Astrocyte of the cerebellum (primary cell): ENCODE data around the gene FTO.

Experiments used
- DNase-seq: peaks from one replicate; pipeline ENCODE4 v3.0.0-alpha.2; 2011; ENCODE audit warnings: low read depth
- H3K4me3 ChIP-seq: 2 replicates; pipeline ENCODE4 v1.5.1; 2011; ENCODE audit warnings: mild to moderate bottlenecking, low read depth, low read length, moderate library complexity
- CTCF ChIP-seq: IDR thresholded peaks from 2 replicates; pipeline ENCODE4 v1.5.1; 2012; ENCODE audit warnings: low read length, low read depth, moderate library complexity, mild to moderate bottlenecking; ENCODE audit errors: missing control alignments
- in situ Hi-C: cut with HindIII; loops from 2 replicates; pipeline ENCODE4 v1.10.0; 2017; ENCODE audit warnings: low sequenced_read_pairs

Gene FTO

DNA sequence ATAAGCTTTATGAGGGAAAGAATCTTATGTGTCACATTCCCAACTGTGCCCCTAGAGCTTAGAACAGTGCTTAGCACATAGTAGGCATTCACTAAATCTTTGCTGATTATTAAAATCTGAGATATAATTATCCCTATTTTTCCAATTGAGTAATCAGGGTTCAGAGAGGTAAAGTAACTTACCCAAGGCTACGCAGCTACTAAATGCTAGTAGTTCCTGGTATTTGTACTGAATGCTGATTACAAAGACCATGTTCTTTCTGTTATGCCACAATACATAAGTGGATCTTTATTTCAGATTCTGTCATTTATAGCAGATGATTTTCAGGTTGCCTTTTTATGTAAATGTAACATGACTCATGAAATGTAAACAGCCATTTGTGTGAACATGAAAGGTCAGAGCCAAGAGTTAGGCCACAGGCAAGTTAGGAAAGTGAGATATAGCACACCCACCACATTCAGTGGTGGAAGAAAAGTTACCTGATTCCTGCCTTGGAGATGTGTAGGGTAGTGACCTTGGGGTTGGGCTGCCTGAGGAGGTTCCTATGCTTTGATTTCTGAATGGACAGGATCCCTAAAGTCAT is 77.2 kb downstream of the FTO start:
- TF ChIP-seq CTCF: no peak
- no peak for DNase-seq
- no peak overlapping the region for H3K4me3 ChIP-seq
- in situ Hi-C loops: no loop called here

DNA sequence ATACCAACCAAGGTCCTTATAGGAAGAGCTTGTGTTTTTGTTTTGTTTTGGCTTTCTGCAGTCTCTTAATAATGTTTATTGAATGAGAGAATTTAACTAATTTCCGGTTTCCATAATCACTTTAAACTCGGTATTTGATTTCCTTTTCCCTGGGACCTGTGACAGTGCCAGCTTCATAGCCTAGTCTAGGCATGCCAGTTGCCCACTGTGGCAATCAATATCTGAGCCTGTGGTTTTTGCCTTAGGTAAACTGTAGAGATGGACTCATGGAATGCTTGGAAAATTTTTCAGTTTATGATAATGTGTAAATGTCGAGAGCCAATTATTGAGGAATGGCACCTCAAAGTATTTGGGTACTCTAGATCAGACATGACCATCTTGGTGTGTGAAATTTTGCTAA is 78.2 kb downstream of the FTO start:
- in situ Hi-C loops: no loop called here
- TF ChIP-seq CTCF: no peak
- no peak for DNase-seq
- H3K4me3 ChIP-seq: no peak overlapping the region

DNA sequence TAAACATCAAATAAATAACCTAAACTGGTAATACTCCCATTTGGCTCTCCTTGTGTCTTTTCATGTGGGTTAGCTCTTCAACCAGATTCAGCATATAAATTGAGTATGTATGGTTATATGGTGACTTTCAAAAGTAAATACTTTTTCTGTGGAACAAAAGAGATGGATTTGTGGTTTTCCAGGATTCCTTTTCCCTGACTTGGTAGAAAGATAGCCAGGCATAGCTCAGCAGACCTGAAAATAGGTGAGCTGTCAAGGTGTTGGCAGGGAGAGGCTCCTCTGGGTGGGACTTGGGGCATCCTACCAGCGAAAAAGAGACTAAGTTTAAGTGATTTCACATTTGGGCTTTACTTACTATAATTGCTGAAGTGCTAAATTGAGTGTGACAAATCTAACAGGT is 80.3 kb downstream of the FTO start:
- DNase-seq: no peak

DNA sequence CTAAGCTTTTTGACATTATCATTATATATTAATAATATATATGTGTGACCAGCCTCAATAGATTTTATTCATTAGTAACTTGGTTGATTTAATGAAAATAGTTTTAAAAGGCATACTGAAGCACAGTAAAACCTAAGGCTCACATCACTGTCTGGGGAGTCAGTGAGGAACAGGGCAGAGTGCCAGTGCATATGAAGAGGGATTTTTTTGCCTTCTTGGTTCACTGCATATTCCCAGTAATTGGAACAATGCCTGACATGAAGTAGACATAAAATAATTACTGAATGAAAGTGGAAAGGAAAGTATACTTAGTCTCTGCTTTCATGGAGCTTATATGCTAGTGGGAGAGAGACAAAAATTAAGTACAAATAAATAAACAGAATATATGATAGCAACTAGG is 81.1 kb downstream of the FTO start:
- no peak overlapping the region for H3K4me3 ChIP-seq
- in situ Hi-C loops: no loop called here
- peak; percentile 49 for DNase-seq
- no peak for TF ChIP-seq CTCF

More for the DNA sequence above, 80.3 kb downstream of the FTO start:
- TF ChIP-seq CTCF: no peak
- H3K4me3 ChIP-seq: no peak overlapping the region
- in situ Hi-C loops: no loop called here

GRCh38 chr16:53785916-53786315 is 82.0 kb downstream of the FTO start:
- in situ Hi-C loops: no loop called here
- H3K4me3 ChIP-seq: no peak overlapping the region
- no peak for DNase-seq
- TF ChIP-seq CTCF: no peak

DNA sequence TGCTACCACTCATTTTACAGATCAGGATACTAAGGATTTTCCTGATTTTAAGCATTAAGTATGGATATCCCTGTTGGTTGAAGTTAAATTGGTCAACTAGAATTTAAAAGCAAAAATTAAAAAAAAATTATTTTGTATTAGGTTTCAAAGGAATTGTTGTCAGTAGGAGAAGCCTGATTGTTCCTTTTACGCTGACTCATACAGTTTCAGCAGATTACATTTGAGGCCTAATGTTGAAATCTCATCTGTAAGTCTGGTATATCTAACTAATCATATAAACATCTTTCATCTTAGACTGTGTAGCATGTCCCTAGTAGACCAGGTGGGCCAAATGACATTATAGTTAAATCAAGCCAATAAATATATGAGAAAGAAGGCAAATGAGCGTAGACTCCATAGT is 83.5 kb downstream of the FTO start:
- in situ Hi-C loops: no loop called here
- no peak overlapping the region for H3K4me3 ChIP-seq
- TF ChIP-seq CTCF: no peak
- no peak for DNase-seq

- DNase-seq: peak; percentile 73
- in situ Hi-C loops: no loop called here
- no peak for TF ChIP-seq CTCF
- no peak overlapping the region for H3K4me3 ChIP-seq
Measured at GRCh38 chr16:53789137-53789536, 85.2 kb downstream of the FTO start.
